Left ventricle myocardium inferior (tissue), 1 donor: Measurements from ENCODE around the gene SLC12A1. TPM values are rescaled to one million over a fixed set of nuclear protein-coding genes. Genes with fewer than 3 reads are reported as not detected.

Source experiments
- DNase-seq: peaks from one replicate; pipeline ENCODE4 v3.0.0-alpha.2; 2020
- H3K27ac ChIP-seq: fragments of 200-600 bp; replicated peaks from 2 replicates; pipeline ENCODE4 v1.8.0; 2021
- H3K27me3 ChIP-seq: fragments of 200-600 bp; 2 replicates; pipeline ENCODE4 v1.8.0; 2021; ENCODE audit warnings: low read depth
- H3K36me3 ChIP-seq: fragments of 200-600 bp; 2 replicates; pipeline ENCODE4 v1.8.0; 2021
- H3K4me1 ChIP-seq: fragments of 200-600 bp; 2 replicates; pipeline ENCODE4 v1.8.0; 2021
- H3K4me3 ChIP-seq: fragments of 200-600 bp; 2 replicates; pipeline ENCODE4 v1.8.0; 2021; ENCODE audit warnings: mild to moderate bottlenecking, moderate library complexity
- H3K9me3 ChIP-seq: fragments of 200-600 bp; replicated peaks from 2 replicates; pipeline ENCODE4 v1.8.0; 2021
- intact Hi-C: fragments of 100-400 bp; cut with micrococcal nuclease; formaldehyde crosslinking; loops from one replicate; pipeline ENCODE4 v1.11.0; 2022
- total RNA-seq: library from RNA; stranded (reverse); fragmentation: NEBNext Ultra II Directional; extraction: Animal tissue kit (Norgen Biotek cat#: 25700); gene quantifications from one replicate; pipeline ENCODE4 v1.2.1, GENCODE V29; 2021
- TF ChIP-seq, protein P1 (sequence below): fragments of 200-600 bp; IDR thresholded peaks from 2 replicates; pipeline ENCODE4 v1.8.0; 2021; ENCODE audit warnings: antibody characterized with exemption, mild to moderate bottlenecking, borderline replicate concordance
- donor health status: DM: no; HTN: yes; CAD: no; lungs with severe emphysema.

Gene SLC12A1
- total RNA-seq, 1 donor from 2014 or later, result not detected

GRCh38 chr15:48330855-48331795 lies 125.0 kb downstream of the SLC12A1 start, which contains the start of gene DUT:
TSS of gene DUT (plus strand) at chr15:48331429. CDS start at chr15:48331516, 87 bp downstream.
- Histone ChIP-seq H3K4me1 (peaks cover 29% of the 10 kb centered on the region), H3K4me3 (peak within 1 kb of the TSS; percentile 93), H3K27me3 (no peaks in the 10 kb centered on the region), H3K9me3 (no peaks in the 10 kb centered on the region), H3K36me3 (peaks cover 21% of the 10 kb centered on the region), H3K27ac (peak within 1 kb of the TSS; percentile 99)
- peak; percentile 89 for DNase-seq
- TF ChIP-seq, protein P1, sequence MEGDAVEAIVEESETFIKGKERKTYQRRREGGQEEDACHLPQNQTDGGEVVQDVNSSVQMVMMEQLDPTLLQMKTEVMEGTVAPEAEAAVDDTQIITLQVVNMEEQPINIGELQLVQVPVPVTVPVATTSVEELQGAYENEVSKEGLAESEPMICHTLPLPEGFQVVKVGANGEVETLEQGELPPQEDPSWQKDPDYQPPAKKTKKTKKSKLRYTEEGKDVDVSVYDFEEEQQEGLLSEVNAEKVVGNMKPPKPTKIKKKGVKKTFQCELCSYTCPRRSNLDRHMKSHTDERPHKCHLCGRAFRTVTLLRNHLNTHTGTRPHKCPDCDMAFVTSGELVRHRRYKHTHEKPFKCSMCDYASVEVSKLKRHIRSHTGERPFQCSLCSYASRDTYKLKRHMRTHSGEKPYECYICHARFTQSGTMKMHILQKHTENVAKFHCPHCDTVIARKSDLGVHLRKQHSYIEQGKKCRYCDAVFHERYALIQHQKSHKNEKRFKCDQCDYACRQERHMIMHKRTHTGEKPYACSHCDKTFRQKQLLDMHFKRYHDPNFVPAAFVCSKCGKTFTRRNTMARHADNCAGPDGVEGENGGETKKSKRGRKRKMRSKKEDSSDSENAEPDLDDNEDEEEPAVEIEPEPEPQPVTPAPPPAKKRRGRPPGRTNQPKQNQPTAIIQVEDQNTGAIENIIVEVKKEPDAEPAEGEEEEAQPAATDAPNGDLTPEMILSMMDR, result no peak
- intact Hi-C loops, result no loop called here

- Histone ChIP-seq H3K36me3 (peaks cover 30% of the 10 kb centered on the region), H3K4me3 (peak overlapping the region; percentile 93), H3K27ac (peak overlapping the region; percentile 99), H3K4me1 (peaks cover 29% of the 10 kb centered on the region), H3K27me3 (no peaks in the 10 kb centered on the region), H3K9me3 (no peaks in the 10 kb centered on the region)
- intact Hi-C loops, result no loop called here
- DNase-seq, result peak; percentile 65
- TF ChIP-seq, protein P1, result no peak
These were observed 125.9 kb downstream of the SLC12A1 start for GRCh38 chr15:48331796-48332641.

- TF ChIP-seq, protein P1, result no peak
- Histone ChIP-seq H3K36me3 (peaks cover 37% of the 10 kb centered on the region), H3K27me3 (no peaks in the 10 kb centered on the region), H3K4me3 (peak overlapping the region; percentile 93), H3K4me1 (peaks cover 29% of the 10 kb centered on the region), H3K27ac (no peak overlapping the region), H3K9me3 (no peaks in the 10 kb centered on the region)
- intact Hi-C loops, result no loop called here
- DNase-seq, result no peak
These were observed 126.5 kb downstream of the SLC12A1 start for GRCh38 chr15:48332642-48333034.

DNA sequence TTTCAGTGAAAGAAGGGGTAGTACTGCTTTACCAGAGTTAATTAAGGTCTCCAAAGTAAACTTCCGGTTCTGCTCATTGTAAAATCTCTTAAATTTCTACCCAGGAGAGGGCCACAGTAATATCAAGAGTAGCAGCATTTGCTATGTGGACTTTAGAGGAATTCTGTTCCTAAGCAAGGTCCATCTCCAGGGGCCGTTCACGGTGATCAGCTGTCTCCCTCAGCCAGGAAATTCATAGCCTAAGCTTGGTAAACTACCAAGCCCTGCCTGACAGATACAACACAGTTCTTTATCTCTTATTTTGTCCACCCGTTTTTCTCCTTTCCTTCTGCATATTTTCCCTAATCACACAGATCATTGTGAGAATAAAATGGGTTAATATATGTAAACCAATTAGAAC lies 127.4 kb downstream of the SLC12A1 start:
- Histone ChIP-seq H3K27me3 (no peaks in the 10 kb centered on the region), H3K36me3 (peaks cover 40% of the 10 kb centered on the region), H3K9me3 (no peaks in the 10 kb centered on the region), H3K27ac (no peak overlapping the region), H3K4me1 (peaks cover 29% of the 10 kb centered on the region), H3K4me3 (no peak overlapping the region)
- no peak for DNase-seq
- TF ChIP-seq, protein P1, result no peak
- intact Hi-C loops, result no loop called here

DNA sequence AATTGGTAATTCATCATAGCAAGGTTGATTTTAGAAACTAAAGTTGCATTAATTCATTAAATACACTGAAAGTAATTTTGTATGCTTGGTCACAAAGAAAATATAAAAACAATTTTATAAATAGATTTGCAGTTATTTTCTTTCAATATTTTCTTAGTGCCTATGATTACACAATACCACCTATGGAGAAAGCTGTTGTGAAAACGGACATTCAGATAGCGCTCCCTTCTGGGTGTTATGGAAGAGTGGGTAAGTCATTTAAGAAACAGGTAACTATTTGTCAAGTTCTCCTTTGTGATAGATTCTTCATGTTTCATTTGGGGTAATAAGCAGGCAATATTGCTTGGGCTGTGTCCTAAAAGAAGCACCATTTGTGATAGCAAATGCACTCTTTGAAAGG lies 128.2 kb downstream of the SLC12A1 start:
- DNase-seq, result no peak
- Histone ChIP-seq H3K27me3 (no peaks in the 10 kb centered on the region), H3K9me3 (no peaks in the 10 kb centered on the region), H3K4me1 (peaks cover 29% of the 10 kb centered on the region), H3K27ac (no peak overlapping the region), H3K36me3 (peaks cover 45% of the 10 kb centered on the region), H3K4me3 (no peak overlapping the region)
- intact Hi-C loops, result no loop called here
- TF ChIP-seq, protein P1, result no peak
